Measurements from ENCODE around the gene FAM222A. TPM values are rescaled to one million over a fixed set of nuclear protein-coding genes. Genes with fewer than 3 reads are reported as not detected.

Gene FAM222A
- total RNA-seq, 1 experiment from 2014 or later, result 2.8 TPM

DNA sequence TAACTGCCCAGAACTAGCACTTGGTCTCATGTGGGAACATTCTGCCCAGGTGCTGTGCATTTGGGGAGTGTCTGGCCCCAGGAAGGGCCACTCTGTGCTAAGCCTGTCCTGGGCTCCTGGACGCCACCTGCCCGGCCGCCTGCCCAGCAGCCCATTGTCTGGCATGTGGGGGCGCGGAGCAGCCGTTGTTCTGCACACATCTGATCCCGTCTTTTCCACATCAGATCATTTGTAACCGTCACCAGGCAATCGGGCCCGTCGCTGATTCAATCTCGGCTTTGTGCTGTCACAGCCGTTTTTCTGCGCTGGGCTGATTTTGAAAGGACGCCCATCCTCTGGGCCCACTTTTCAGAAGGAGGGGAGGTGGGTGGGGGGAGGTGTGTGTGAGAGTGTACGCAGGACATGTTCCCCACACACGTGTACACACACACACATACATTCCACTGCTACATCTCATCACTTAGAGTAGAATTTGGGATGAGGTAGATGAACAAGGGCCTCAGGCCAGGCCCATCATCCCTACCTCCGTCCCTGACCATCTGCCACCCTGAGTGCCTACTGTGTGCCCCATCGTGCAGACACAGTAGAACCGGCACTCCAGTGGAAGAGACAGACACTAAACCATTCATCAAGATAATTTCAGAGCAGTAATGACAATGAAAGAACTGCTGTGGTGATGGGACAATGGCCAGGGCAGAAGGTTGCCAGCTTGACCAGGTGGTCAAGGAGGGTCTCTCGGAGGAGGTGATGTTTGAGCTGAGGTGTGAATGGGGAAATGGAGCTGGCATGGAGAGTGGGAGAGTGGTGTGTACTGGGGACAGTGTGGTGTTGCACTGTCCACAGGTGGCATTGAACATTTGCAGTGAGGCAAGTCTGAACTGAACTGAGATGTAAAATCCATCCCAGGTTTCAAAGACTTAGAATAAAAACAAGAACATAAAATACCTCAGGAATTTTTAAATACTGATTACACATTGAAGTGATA, 19.0 kb downstream of the FAM222A start:
- H4K91ac ChIP-seq (ENCODE audit: insufficient read length, low read depth, low read length), result no peak overlapping the region
- Mint-ChIP-seq H3K36me3 (ENCODE audit: insufficient read depth in 1 of 3, low read depth in 3 of 3) (no peaks in the 10 kb centered on the region), H3K9me3 (no peaks in the 10 kb centered on the region; a peak in 1 of 5 replicates), H3K27ac (no peak overlapping the region), H3K4me3 (no peak overlapping the region), H3K4me1 (peaks cover 21 to 30% of the 10 kb centered on the region in 2 experiments), H3K27me3 (ENCODE audit: low read depth) (peaks cover 19% of the 10 kb centered on the region)
- H3K9ac ChIP-seq (ENCODE audit: extremely low read depth, insufficient read length, low read length), result no peak overlapping the region
- H3K79me1 ChIP-seq (ENCODE audit: insufficient read depth, low read depth, low read length, poor library complexity, severe bottlenecking), result no peaks in the 10 kb centered on the region
- WGBS (ENCODE audit: extremely low coverage, insufficient read length, low lambda C conversion rate), result no CpG with 5 or more reads among the region's 21 CpGs
- H3K4me1 ChIP-seq (ENCODE audit: insufficient read depth, low read length), result no peaks in the 10 kb centered on the region; the same call in 1 of the 2 replicates
- no peak overlapping the region for H3K27ac ChIP-seq (ENCODE audit: insufficient read length, low read depth, low read length)
- no peak overlapping the region for H3K4me2 ChIP-seq (ENCODE audit: insufficient read depth, insufficient read length, low read length)
- H3K14ac ChIP-seq (ENCODE audit: insufficient read depth, low read length), result no peak overlapping the region
- peak; percentile 22 for DNase-seq
- no peaks in the 10 kb centered on the region for H3K9me3 ChIP-seq (ENCODE audit: control insufficient read depth, low read depth, low read length)
- H3K23me2 ChIP-seq (ENCODE audit: insufficient read length, low read depth, low read length, poor library complexity, severe bottlenecking), result no peaks in the 10 kb centered on the region
- H4K5ac ChIP-seq (ENCODE audit: insufficient read length, low read depth, low read length), result no peak overlapping the region
- H2BK15ac ChIP-seq (ENCODE audit: low read depth, low read length), result no peak overlapping the region
- H3K4ac ChIP-seq (ENCODE audit: low read depth, low read length), result no peak overlapping the region
- no peaks in the 10 kb centered on the region for H3K27me3 ChIP-seq (ENCODE audit: insufficient read depth, low read length)
- TF ChIP-seq, protein P1, sequence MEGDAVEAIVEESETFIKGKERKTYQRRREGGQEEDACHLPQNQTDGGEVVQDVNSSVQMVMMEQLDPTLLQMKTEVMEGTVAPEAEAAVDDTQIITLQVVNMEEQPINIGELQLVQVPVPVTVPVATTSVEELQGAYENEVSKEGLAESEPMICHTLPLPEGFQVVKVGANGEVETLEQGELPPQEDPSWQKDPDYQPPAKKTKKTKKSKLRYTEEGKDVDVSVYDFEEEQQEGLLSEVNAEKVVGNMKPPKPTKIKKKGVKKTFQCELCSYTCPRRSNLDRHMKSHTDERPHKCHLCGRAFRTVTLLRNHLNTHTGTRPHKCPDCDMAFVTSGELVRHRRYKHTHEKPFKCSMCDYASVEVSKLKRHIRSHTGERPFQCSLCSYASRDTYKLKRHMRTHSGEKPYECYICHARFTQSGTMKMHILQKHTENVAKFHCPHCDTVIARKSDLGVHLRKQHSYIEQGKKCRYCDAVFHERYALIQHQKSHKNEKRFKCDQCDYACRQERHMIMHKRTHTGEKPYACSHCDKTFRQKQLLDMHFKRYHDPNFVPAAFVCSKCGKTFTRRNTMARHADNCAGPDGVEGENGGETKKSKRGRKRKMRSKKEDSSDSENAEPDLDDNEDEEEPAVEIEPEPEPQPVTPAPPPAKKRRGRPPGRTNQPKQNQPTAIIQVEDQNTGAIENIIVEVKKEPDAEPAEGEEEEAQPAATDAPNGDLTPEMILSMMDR (conservative IDR thresholded peaks at IDR 0.05), result no peak
- H3K56ac ChIP-seq (ENCODE audit: insufficient read length, low read depth, low read length), result no peak overlapping the region
- H4K20me1 ChIP-seq (ENCODE audit: control insufficient read depth, insufficient read depth, insufficient read length), result no peaks in the 10 kb centered on the region
- H3T11ph ChIP-seq (ENCODE audit: low read length), result no peak overlapping the region
- H3K79me2 ChIP-seq (ENCODE audit: insufficient read depth, low read length), result no peaks in the 10 kb centered on the region
- no peak overlapping the region for H2BK12ac ChIP-seq (ENCODE audit: insufficient read length, low read depth, low read length)
- no peak overlapping the region for H2AFZ ChIP-seq (ENCODE audit: low read length)
- no peak overlapping the region for H2AK5ac ChIP-seq (ENCODE audit: insufficient read length, low read length)
- H2BK20ac ChIP-seq (ENCODE audit: low read depth, low read length, poor library complexity, severe bottlenecking), result no peak overlapping the region
- H3K18ac ChIP-seq (ENCODE audit: insufficient read length, low read depth, low read length), result no peak overlapping the region
- H2BK5ac ChIP-seq (ENCODE audit: insufficient read length, low read length), result no peak overlapping the region
- no peak overlapping the region for H4K8ac ChIP-seq (replicated peaks; ENCODE audit: insufficient read length, low read depth, low read length)
- H3K23ac ChIP-seq (ENCODE audit: insufficient read length, low read depth, low read length), result no peak overlapping the region
- no peak overlapping the region for H2BK120ac ChIP-seq (ENCODE audit: low read depth, low read length, poor library complexity, severe bottlenecking)

Data from H9 (cell line).